ENCODE data around the gene FEV. TPM values are rescaled to one million over a fixed set of nuclear protein-coding genes. Genes with fewer than 3 reads are reported as not detected.
A peak's percentile ranks its signal among the peaks of the same experiment; 100 is the strongest.

Gene FEV
- total RNA-seq, 4 donors from 2014 or later: not detected

- WGBS, 2 donors: 3% methylated on average over 51 to 78 of the region's 87 CpGs
- H3K4me3 ChIP-seq (ENCODE audit: low read depth, poor library complexity, severe bottlenecking): no peak overlapping the region
- DNase-seq (ENCODE audit: low spot score in 2 of 2): peak in 1 of 2 donors; percentile 80
- TF ChIP-seq POLR2A (IDR thresholded peaks at IDR 0.05) (no peak), CTCF (IDR thresholded peaks at IDR 0.05) (no peak)
- intact Hi-C loops (cut with DNase I; ENCODE audit: low total_unique reads): no loop called here
Measured at GRCh38 chr2:218960309-218961165, 24.4 kb downstream of the FEV start.

- peak in 1 of 2 donors; percentile 75 for DNase-seq (ENCODE audit: low spot score in 2 of 2)
- WGBS, 2 donors: 1 to 2% methylated on average over 24 to 45 of the region's 67 CpGs
Measured at GRCh38 chr2:218959761-218960308, 25.1 kb downstream of the FEV start.

GRCh38 chr2:218959141-218959731 is 25.7 kb downstream of the FEV start, which contains the start of gene CDK5R2:
Gene CDK5R2 (plus strand): TSS chr2:218959666. CDS start chr2:218959821, 155 bp downstream.
- intact Hi-C loops (cut with DNase I; ENCODE audit: low total_unique reads): no loop called here
- DNase-seq (ENCODE audit: low spot score in 2 of 2): peak in 1 of 2 donors; percentile 85
- 1% methylated on average over 26 to 28 of the region's 37 CpGs for WGBS, 2 donors
- no peak within 1 kb of the TSS for H3K4me3 ChIP-seq (ENCODE audit: low read depth, poor library complexity, severe bottlenecking)
- TF ChIP-seq POLR2A (IDR thresholded peaks at IDR 0.05) (no peak), CTCF (IDR thresholded peaks at IDR 0.05) (no peak)

More at GRCh38 chr2:218959761-218960308, 25.1 kb downstream of the FEV start:
- no peak for TF ChIP-seq POLR2A (IDR thresholded peaks at IDR 0.05)
- no peak for TF ChIP-seq CTCF (IDR thresholded peaks at IDR 0.05)
- intact Hi-C loops (cut with DNase I; ENCODE audit: low total_unique reads): no loop called here
- no peak overlapping the region for H3K4me3 ChIP-seq (ENCODE audit: low read depth, poor library complexity, severe bottlenecking)

- intact Hi-C loops (cut with DNase I; ENCODE audit: low total_unique reads): no loop called here
- H3K4me3 ChIP-seq (ENCODE audit: low read depth, poor library complexity, severe bottlenecking): no peak overlapping the region
- TF ChIP-seq POLR2A (IDR thresholded peaks at IDR 0.05): no peak
- TF ChIP-seq CTCF (IDR thresholded peaks at IDR 0.05): no peak
- WGBS, 2 donors: 87 to 92% methylated on average over 1 of the region's 1 CpG
- DNase-seq (ENCODE audit: low spot score in 2 of 2): peak in 1 of 2 donors; percentile 65
Measured at GRCh38 chr2:218958276-218958675, 26.7 kb downstream of the FEV start.

DNA sequence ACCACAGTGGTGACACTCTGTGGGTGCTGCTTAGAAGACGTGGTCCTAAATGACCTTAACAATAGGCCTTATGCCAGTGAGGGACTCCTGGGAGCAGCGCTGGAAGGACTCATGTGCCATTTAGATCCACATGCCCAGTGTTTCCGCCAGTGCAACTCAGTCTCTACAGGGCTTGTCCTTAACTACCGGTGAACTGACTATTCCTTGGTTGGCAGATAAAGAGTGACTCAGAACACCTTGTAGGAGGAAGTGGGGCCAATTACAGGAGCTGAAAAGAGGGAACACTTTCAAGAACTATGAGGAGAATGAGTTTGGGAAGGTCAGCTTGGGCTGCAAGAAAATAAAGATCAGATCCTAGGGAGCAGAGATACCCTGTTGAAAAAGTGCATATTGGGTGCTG is 27.3 kb downstream of the FEV start:
- no peak for TF ChIP-seq POLR2A (IDR thresholded peaks at IDR 0.05)
- TF ChIP-seq CTCF (IDR thresholded peaks at IDR 0.05): no peak
- intact Hi-C loops (cut with DNase I; ENCODE audit: low total_unique reads): no loop called here
- no peak overlapping the region for H3K4me3 ChIP-seq (ENCODE audit: low read depth, poor library complexity, severe bottlenecking)
- WGBS, 2 donors: 74 to 83% methylated on average over 4 of the region's 4 CpGs
- peak in 1 of 2 donors; percentile 37 for DNase-seq (ENCODE audit: low spot score in 2 of 2)

Measured in lower leg skin (tissue), 4 donors.